Stomach smooth muscle (tissue), 2 donors: ENCODE results near the gene SIN3B.

Experiments used
- H3K27ac ChIP-seq: one replicate; pipeline ENCODE4 v1.7.0; 2013; ENCODE audit warnings: mild to moderate bottlenecking, low read length, inconsistent platforms
- H3K27me3 ChIP-seq, 2 donors: one replicate each; pipeline ENCODE4 v1.7.0; 2013; ENCODE audit warnings: low read length in 2 of 2; ENCODE audit not compliant: insufficient read depth in 2 of 2, control insufficient read depth in 1 of 2
- H3K36me3 ChIP-seq, 2 donors: one replicate each; pipeline ENCODE4 v1.7.0; 2013; ENCODE audit warnings: low read length in 2 of 2; ENCODE audit not compliant: control insufficient read depth in 2 of 2, insufficient read depth in 2 of 2
- H3K4me1 ChIP-seq: one replicate; pipeline ENCODE4 v1.7.0; 2013; ENCODE audit warnings: low read length; ENCODE audit not compliant: control insufficient read depth, insufficient read depth
- H3K4me3 ChIP-seq, 2 donors: one replicate each; pipeline ENCODE4 v1.7.0; 2013; ENCODE audit warnings: low read length in 2 of 2
- H3K9ac ChIP-seq, 2 donors: one replicate each; pipeline ENCODE4 v1.7.0; 2013; ENCODE audit warnings: low read length in 2 of 2, mild to moderate bottlenecking in 1 of 2
- H3K9me3 ChIP-seq, 2 donors: one replicate each; pipeline ENCODE4 v1.7.0; 2013; ENCODE audit warnings: low read length in 2 of 2; ENCODE audit not compliant: control insufficient read depth in 2 of 2
- donor health status: healthy.
- donor health status: Pancreatic carcinoma.

Gene SIN3B

DNA sequence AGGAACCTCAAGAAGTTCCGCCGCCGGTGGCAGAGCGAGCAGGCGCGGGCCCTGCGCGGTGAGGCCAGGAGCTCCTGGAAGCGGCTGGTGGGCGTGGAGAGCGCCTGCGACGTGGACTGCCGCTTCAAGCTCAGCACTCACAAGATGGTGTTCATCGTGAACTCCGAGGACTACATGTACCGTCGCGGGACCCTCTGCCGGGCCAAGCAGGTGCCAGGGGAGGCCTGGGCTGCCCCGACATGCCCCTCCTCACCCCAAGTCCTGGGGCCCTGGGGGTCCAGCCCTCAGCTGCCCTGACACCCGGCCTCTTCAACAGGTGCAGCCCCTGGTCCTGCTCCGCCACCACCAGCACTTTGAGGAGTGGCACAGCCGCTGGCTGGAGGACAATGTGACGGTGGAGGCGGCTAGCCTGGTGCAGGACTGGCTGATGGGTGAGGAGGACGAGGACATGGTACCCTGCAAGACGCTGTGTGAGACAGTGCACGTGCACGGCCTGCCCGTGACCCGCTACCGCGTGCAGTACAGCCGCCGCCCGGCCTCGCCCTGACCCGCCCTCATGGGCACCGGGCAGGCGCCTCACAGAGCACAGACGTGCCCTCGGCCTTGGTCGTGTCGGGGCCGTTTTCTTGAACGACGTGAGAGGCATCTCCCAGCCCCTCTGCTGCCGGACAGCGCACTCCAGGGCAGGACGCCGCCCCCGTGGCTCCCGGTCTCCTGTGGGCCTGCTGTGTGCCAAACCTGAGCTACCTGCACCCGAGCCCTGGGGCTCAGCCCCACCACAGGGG, 49.2 kb downstream of the SIN3B start:
- Histone ChIP-seq H3K4me3 (no peak overlapping the region), H3K27me3 (no peaks in the 10 kb centered on the region), H3K9me3 (peaks cover 4 to 8% of the 10 kb centered on the region in 2 donors), H3K4me1 (no peaks in the 10 kb centered on the region), H3K36me3 (peaks cover 18 to 30% of the 10 kb centered on the region in 2 donors), H3K27ac (no peak overlapping the region), H3K9ac (no peak overlapping the region)

DNA sequence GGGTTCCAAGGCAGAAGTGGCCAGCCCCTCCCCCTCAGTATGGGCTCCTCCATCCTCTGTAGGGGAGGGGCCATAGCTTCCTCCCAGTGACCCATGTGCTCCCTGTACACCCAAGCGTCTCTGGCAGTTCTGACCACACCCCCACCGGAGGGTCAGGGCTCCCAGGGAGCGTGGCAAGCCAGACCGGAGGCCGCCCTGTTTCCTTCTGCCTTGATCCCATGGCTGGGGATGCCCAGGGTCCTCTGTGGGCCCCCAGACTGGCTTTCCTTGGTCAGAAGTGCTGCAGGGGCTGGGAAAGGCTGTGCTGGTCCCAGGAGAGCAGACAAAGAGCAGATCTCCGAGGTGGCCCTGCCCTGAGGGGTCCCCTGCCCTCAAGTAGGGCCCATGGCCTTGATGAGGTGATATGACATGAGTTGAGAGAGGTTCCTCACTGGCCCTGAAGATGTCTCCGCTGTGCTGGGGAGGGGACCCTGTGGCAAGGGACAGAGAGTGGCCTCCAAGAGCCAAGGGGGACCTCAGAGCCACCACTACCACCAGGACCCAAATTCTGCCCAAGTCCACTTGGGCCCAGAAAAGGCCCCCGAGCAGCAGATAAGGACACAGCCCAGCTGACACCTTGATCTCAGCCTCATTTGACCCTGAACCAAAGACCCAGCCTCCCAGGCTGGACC, 51.8 kb downstream of the SIN3B start:
- Histone ChIP-seq H3K27ac (no peak overlapping the region), H3K36me3 (peaks cover 18 to 27% of the 10 kb centered on the region in 2 donors), H3K9ac (no peak overlapping the region), H3K27me3 (no peaks in the 10 kb centered on the region), H3K4me1 (no peaks in the 10 kb centered on the region), H3K4me3 (no peak overlapping the region), H3K9me3 (peaks cover 4 to 8% of the 10 kb centered on the region in 2 donors)

DNA sequence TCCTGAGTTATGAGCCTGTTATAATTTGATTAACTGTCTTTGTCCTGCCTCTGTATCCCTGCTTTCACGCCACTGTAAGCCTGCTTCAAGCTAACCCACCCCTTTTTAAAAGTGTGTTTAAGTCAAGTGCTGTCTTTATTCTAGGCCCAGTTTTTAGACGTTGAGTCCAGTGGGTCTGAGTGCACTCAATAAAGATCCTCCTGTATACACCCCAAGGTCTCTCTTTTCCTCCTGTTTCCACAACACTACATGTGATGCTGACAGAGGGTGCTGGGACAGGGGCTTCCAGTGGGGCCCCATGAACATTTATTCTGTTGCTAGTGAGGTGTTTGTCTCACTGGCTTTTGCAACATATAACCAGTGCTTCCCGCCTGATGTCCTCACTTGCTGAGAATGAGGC, 52.9 kb downstream of the SIN3B start:
- no peak overlapping the region for H3K27ac ChIP-seq
- peaks cover under 1% of the 10 kb centered on the region for H3K4me1 ChIP-seq
- H3K9me3 ChIP-seq = peaks cover 4 to 8% of the 10 kb centered on the region in 2 donors
- H3K36me3 ChIP-seq = peaks cover 17 to 18% of the 10 kb centered on the region in 2 donors
- no peak overlapping the region for H3K4me3 ChIP-seq
- H3K9ac ChIP-seq = no peak overlapping the region
- no peaks in the 10 kb centered on the region for H3K27me3 ChIP-seq

DNA sequence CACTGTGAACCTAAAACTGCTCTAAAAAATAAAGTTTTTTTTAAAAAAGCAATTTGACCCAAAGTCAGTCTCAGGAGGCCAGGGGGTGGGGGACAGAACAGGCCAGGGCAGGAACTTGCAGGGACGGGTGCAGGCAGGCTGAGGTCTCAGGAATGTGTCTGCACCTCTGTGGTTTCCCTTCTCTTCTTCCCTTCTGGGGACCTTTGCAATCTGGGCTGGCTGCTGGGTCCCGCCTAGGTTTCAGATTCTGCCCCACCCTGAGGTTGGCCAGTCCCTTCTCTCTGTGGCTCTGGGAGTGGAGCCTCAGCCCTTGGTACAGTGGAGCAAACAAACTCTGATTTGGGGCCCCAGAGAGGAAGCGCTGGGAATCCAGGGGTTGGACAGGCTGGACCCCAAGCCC, 54.3 kb downstream of the SIN3B start:
- no peak overlapping the region for H3K9ac ChIP-seq
- H3K9me3 ChIP-seq = peaks cover 4 to 8% of the 10 kb centered on the region in 2 donors
- peaks cover 3% of the 10 kb centered on the region for H3K4me1 ChIP-seq
- H3K27ac ChIP-seq = no peak overlapping the region
- H3K27me3 ChIP-seq = peaks cover 3% of the 10 kb centered on the region in 2 donors
- no peak overlapping the region for H3K4me3 ChIP-seq
- peaks cover 4 to 5% of the 10 kb centered on the region in 2 donors for H3K36me3 ChIP-seq

DNA sequence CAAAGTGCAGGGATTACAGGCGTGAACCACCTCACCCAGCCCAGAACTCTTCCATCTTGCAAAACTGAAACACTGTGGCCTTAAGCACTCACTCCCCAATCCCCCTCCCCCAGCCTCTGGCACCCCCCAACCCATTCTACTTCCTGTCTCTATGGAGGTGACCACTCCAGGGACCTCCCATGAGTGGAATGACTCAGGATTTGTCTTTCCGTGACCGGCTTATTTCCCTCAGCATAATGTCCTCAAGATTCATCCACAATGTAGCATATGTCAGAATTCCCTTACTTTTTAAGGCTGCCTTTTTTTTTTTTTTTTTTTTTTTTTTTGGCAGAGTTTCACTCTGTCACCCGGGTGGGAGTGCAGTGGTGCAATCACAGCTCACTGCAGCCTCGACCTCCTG, 56.0 kb downstream of the SIN3B start:
- peaks cover 4 to 8% of the 10 kb centered on the region in 2 donors for H3K9me3 ChIP-seq
- H3K9ac ChIP-seq = no peak overlapping the region
- peaks cover 8 to 13% of the 10 kb centered on the region in 2 donors for H3K27me3 ChIP-seq
- peaks cover 11% of the 10 kb centered on the region for H3K4me1 ChIP-seq
- H3K36me3 ChIP-seq = no peaks in the 10 kb centered on the region
- no peak overlapping the region for H3K4me3 ChIP-seq
- H3K27ac ChIP-seq = no peak overlapping the region

DNA sequence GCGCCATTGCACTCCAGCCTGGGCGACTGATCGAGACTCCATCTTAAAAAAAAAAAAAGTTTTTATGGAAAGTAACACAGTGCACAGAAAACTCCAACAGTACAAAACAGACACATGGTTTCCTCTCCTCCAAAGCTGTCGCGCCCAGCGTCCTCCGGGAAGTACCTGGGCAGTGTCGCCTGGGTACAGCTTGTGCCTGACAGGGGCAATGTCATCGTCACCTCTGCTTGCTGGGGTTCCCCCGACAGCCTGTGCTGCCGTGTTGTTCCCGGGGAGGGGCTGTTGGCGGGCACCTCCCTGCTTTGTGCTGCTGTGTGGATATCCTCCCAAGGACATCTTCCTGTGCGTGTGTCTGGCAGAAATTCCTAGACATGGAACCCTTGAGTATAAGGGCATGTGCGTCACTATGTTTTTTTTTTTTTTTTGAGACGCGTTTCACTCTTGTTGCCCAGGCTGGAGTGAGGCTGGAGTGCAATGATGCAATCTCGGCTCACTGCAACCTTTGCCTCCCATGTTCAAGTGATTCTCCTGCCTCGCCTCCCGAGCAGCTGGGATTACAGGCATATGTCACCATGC, 57.2 kb downstream of the SIN3B start:
- Histone ChIP-seq H3K27ac (no peak overlapping the region), H3K36me3 (no peaks in the 10 kb centered on the region), H3K4me3 (no peak overlapping the region), H3K9me3 (peaks cover 4 to 5% of the 10 kb centered on the region in 2 donors), H3K9ac (no peak overlapping the region), H3K4me1 (peaks cover 11% of the 10 kb centered on the region), H3K27me3 (peaks cover 8 to 13% of the 10 kb centered on the region in 2 donors)

DNA sequence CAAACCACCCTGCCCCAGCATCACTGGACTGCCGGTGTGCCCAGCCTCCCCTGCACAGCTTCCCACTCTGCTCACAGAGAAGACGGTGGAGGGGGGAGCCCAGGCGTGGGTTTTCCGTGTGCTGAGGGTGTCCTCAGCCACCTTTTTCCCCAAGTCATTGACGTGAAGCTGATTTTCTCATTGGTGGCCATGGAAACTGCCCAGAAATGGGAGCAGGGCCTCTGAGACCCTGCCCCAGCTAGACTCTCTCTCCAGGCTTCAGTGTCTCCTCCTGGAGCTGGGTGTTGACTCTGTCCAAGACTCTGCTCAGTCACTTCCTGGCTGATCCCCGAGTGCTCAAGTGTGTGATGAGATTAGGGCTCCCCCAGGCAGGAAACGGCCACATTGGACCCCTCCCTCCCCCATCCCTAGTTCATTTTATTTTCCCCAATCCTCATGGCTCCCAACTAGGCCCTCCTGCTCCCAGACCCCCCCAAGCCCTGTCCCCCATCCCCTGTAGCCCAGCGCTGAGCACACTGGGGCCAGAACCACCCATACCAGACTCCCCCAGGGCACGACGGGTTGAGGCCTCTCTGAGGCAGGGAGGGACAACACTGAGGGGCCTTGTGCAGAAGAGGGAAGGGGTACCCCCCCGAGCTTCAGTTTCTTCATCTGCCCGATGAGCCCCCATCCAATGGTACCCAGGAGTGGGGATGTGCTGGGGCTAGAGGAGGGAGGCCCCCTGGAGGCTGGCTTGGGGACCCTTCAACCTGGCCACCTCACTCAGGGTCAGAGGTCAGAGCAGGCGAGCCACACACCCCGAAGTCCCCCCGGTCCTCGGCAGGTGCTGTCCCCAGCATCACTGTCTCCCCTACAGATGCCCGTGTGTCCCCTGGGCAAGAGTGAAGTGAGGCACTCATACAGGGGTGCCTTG, 58.4 kb downstream of the SIN3B start:
- no peaks in the 10 kb centered on the region for H3K36me3 ChIP-seq
- H3K9ac ChIP-seq = no peak overlapping the region
- H3K9me3 ChIP-seq = peaks cover 0 to 2% of the 10 kb centered on the region in 2 donors
- H3K4me3 ChIP-seq = no peak overlapping the region
- peaks cover 11% of the 10 kb centered on the region for H3K4me1 ChIP-seq
- peaks cover 8 to 13% of the 10 kb centered on the region in 2 donors for H3K27me3 ChIP-seq
- H3K27ac ChIP-seq = no peak overlapping the region

DNA sequence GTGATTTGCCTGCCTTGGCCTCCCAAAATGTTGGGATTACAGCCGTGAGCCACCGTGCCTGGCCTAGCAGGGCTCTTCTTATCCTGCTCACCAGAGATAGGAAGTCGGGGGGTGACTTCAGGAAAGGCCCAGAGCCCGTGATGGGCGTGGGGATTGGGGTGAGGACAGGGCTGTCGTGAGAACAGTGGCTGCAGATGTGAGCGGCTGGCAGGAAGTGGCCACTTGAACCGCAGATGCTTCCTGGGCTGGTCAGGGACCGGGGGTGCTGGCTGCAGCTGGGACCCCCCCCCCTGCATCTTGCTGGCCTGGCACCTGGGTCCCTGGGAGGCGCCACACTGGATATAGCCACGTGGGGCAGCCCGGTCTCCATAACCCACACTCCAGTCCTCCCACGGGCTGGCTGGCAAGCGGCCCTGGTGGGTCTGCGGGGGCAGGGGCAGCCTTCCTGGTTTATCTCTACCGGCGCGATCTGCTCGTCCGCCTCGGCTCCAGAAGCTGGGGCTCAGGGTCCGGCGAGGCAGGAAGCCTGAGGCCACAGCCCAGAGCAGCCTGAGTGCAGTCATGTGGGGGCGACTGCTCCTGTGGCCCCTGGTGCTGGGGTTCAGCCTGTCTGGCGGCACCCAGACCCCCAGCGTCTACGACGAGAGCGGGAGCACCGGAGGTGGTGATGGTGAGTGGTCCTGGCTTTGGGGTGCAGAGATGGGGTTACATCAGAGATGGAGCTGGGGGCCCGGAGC, 59.6 kb downstream of the SIN3B start, which contains the start of gene F2RL3:
Gene F2RL3, plus strand, starts transcription at position 371 of the 737 bp plus-strand sequence. Its CDS starts 191 bp downstream, at position 562.
- H3K36me3 ChIP-seq = no peaks in the 10 kb centered on the region
- no peaks in the 10 kb centered on the region for H3K9me3 ChIP-seq
- no peak within 1 kb of the TSS for H3K9ac ChIP-seq
- H3K27me3 ChIP-seq = peaks cover 8 to 15% of the 10 kb centered on the region in 2 donors
- H3K4me3 ChIP-seq = no peak within 1 kb of the TSS
- H3K27ac ChIP-seq = no peak within 1 kb of the TSS
- peaks cover 11% of the 10 kb centered on the region for H3K4me1 ChIP-seq

DNA sequence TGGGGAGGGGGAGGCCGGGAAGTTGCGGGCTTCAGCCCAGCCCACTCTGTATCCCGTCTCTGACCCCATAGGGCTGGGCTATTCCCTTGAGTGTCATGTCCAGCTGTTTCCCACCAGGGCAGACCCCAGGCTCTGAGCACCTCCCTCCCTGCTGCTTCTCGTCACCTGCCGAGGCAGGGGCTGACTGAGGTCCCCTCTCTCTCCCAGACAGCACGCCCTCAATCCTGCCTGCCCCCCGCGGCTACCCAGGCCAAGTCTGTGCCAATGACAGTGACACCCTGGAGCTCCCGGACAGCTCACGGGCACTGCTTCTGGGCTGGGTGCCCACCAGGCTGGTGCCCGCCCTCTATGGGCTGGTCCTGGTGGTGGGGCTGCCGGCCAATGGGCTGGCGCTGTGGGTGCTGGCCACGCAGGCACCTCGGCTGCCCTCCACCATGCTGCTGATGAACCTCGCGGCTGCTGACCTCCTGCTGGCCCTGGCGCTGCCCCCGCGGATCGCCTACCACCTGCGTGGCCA, 60.2 kb downstream of the SIN3B start:
- Histone ChIP-seq H3K36me3 (no peaks in the 10 kb centered on the region), H3K4me3 (no peak overlapping the region), H3K27ac (no peak overlapping the region), H3K27me3 (peaks cover 8 to 21% of the 10 kb centered on the region in 2 donors), H3K9me3 (no peaks in the 10 kb centered on the region), H3K4me1 (peaks cover 11% of the 10 kb centered on the region), H3K9ac (no peak overlapping the region)
